GM20431 (cell line): Measurements from ENCODE around the gene WDR90.
"Not testable (repeated sequence)": the region's sequence is repeated elsewhere in the genome, so short reads cannot be mapped to it uniquely, and the experiment has no call there.

ENCODE experiments used
- in situ Hi-C: fragments of 300-500 bp; cut with MseI, MboI; formaldehyde crosslinking; loops from one replicate; pipeline ENCODE4 v1.15.0; 2020; ENCODE audit warnings: low sequenced_read_pairs; ENCODE audit not compliant: unreplicated experiment

The WDR90 gene

GRCh38 chr16:684071-684794 lies 35.1 kb downstream of the WDR90 start, which contains the start of gene JMJD8:
Gene JMJD8 (minus strand): TSS chr16:684334. CDS start chr16:684319, 15 bp downstream.
- in situ Hi-C loops: no loop called here

- in situ Hi-C loops: no loop called here
These were observed 36.0 kb downstream of the WDR90 start for GRCh38 chr16:684961-685696.

- in situ Hi-C loops: no loop called here
These were observed 36.8 kb downstream of the WDR90 start for GRCh38 chr16:685967-686366.

- in situ Hi-C loops: no loop called here
These were observed 37.5 kb downstream of the WDR90 start for GRCh38 chr16:686459-687260.

GRCh38 chr16:687499-687898 lies 38.3 kb downstream of the WDR90 start:
- in situ Hi-C loops: no loop called here

GRCh38 chr16:689175-689897 lies 40.2 kb downstream of the WDR90 start:
- in situ Hi-C loops: no loop called here

GRCh38 chr16:691242-691641 lies 42.1 kb downstream of the WDR90 start:
- in situ Hi-C loops: not testable (repeated sequence)

- in situ Hi-C loops: no loop called here
These were observed 43.4 kb downstream of the WDR90 start for GRCh38 chr16:692356-693108.

- in situ Hi-C loops: no loop called here
These were observed 44.2 kb downstream of the WDR90 start for GRCh38 chr16:693364-693763.

GRCh38 chr16:693766-694165 lies 44.6 kb downstream of the WDR90 start:
- in situ Hi-C loops: no loop called here

- in situ Hi-C loops: no loop called here
These were observed 45.2 kb downstream of the WDR90 start for GRCh38 chr16:694187-694862.

GRCh38 chr16:694863-695354 lies 45.7 kb downstream of the WDR90 start:
- in situ Hi-C loops: no loop called here

GRCh38 chr16:695355-696089 lies 46.4 kb downstream of the WDR90 start:
- in situ Hi-C loops: no loop called here

GRCh38 chr16:698911-699671 lies 49.9 kb downstream of the WDR90 start:
- in situ Hi-C loops: no loop called here

- in situ Hi-C loops: no loop called here
These were observed 51.8 kb downstream of the WDR90 start for GRCh38 chr16:700684-701584.

- in situ Hi-C loops: no loop called here
These were observed 53.2 kb downstream of the WDR90 start for GRCh38 chr16:702341-702740.
